Epithelial cell of esophagus (primary cell): ENCODE results near the gene SERTM1.

Experiments used
- DNase-seq: peaks from one replicate; pipeline ENCODE4 v3.0.0; 2010; ENCODE audit warnings: low read depth
- H3K4me3 ChIP-seq: 2 replicates; pipeline ENCODE4 v1.5.1; 2011; ENCODE audit warnings: mild to moderate bottlenecking, low read length, control low read depth
- CTCF ChIP-seq: IDR thresholded peaks from 2 replicates; pipeline ENCODE4 v1.5.1; 2011; ENCODE audit warnings: low read depth, mild to moderate bottlenecking, low read length, control low read depth, inconsistent platforms; ENCODE audit not compliant: insufficient read depth; ENCODE audit errors: missing control alignments

Gene SERTM1

DNA sequence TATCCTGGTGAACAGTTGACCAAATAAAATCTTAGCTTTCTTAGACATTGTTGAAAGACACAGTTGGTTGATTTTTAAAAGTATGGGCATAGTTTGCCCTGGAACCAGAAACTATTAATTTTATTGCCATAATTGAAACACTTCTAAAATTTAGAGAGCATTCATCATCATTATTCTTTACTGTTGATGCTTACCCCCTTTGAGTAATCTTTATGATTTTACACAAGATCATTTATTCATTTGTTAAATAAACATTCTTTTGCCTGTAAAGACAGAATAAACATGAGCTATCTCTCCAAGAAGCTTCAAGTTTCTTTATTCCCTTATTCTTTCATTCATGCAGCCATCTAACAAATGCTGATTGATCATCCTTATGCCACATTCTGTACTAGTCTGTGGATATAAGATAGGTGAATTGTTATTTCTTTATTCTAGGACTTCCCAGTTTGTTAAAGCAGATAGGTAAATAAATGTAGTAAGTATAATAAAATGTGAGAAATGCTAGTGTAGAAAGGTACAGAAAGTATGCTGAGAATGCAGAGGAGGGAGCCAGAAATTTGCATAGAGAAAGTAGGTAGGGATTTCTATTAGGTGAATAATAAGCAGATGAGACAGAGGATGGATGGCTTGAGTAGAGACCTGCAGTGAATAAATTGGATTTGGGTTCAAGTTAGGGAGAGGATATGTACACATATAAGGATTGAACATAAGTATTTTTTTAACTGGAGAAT, 8.2 kb downstream of the SERTM1 start:
- DNase-seq, result no peak
- no peak overlapping the region for H3K4me3 ChIP-seq

GRCh38 chr13:36683701-36684100, 9.9 kb downstream of the SERTM1 start:
- no peak for DNase-seq
- H3K4me3 ChIP-seq, result no peak overlapping the region
- TF ChIP-seq CTCF, result no peak

More for the DNA sequence above, 8.2 kb downstream of the SERTM1 start:
- TF ChIP-seq CTCF, result no peak

DNA sequence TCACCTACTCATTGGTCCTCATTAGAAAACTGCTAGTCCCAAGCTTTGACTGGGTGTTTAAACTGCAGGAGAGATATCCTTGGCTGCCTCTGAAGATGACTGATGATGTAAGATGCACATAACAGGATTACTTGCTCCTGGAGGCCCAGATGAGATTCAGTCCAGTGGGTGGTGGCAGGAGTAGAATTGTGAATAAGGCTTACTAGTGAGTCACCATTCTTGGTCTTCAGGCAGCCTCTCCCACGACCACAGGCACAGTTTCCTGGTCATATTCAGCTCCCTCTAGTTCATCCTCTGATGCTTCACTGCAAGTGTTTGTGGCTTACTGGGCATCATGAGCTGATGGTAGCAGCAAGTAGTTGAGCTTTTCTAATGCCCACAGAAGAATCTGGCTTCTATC, 12.1 kb downstream of the SERTM1 start:
- H3K4me3 ChIP-seq, result no peak overlapping the region
- DNase-seq, result peak; percentile 70
- TF ChIP-seq CTCF, result no peak

GRCh38 chr13:36696410-36697010, 22.7 kb downstream of the SERTM1 start:
- no peak for DNase-seq
- no peak for TF ChIP-seq CTCF
- no peak overlapping the region for H3K4me3 ChIP-seq

GRCh38 chr13:36700170-36700569, 26.4 kb downstream of the SERTM1 start:
- H3K4me3 ChIP-seq, result no peak overlapping the region
- TF ChIP-seq CTCF, result no peak
- no peak for DNase-seq

GRCh38 chr13:36706755-36707154, 32.9 kb downstream of the SERTM1 start:
- no peak for TF ChIP-seq CTCF
- H3K4me3 ChIP-seq, result no peak overlapping the region
- DNase-seq, result no peak

DNA sequence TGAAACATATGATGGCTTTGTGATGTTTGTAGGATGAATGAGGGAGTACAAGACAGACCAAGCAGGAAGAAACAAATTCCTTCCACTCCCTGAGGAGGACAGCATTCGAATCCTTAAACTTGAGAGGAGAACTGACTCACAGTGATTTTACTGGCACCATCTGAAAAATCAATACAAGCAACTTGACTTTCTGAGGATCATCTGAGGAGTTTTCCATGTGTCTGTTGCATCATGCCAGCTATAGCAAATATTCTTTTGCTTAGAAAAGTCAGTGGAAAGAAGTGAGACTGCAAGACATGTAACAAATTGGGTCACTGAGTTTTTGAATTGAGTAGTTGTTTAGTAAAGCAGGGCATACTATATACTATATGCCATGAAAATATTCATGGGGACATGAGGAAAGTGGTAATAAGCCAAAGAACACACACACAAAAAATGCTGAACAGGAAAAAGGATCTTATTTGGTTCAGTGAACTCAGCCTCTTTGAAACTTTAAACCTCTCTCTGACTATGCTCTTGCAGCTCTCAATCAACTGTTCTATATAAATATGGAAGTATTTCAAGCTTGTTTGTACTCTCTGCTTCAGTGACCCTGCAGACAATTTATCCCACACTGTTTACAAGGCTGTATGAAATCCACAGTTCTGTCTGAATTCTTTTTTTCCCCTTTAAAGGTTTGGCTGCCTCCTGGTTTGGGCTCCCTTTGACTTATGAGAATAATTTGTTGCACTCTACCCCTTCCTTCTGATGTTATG, 35.5 kb downstream of the SERTM1 start:
- H3K4me3 ChIP-seq, result no peak overlapping the region
- no peak for DNase-seq
- no peak for TF ChIP-seq CTCF
